SK-N-SH treated with all-trans-retinoic acid at 6 μM for 48 hours (cell line): Measurements from ENCODE around the gene GMNC.

ENCODE experiments used
- BACH2 ChIP-seq: fragments of 250-450 bp; sonication (Bioruptor Pico); IDR thresholded peaks from 2 replicates; pipeline ENCODE4 v1.9.0; 2021; ENCODE audit warnings: mild to moderate bottlenecking, borderline replicate concordance
- CSDC2 ChIP-seq: fragments of 250-450 bp; sonication (Bioruptor Pico); IDR thresholded peaks from 2 replicates; pipeline ENCODE4 v1.5.0; 2020; ENCODE audit warnings: mild to moderate bottlenecking, moderate library complexity
- PATZ1 ChIP-seq: fragments of 250-450 bp; sonication (Bioruptor Pico); IDR thresholded peaks from 2 replicates; pipeline ENCODE4 v1.8.0; 2020; ENCODE audit warnings: mild to moderate bottlenecking, moderate library complexity, borderline replicate concordance
- PPARA ChIP-seq: fragments of 250-450 bp; sonication (Bioruptor Pico); IDR thresholded peaks from 2 replicates; pipeline ENCODE4 v1.5.0; 2020; ENCODE audit warnings: mild to moderate bottlenecking, borderline replicate concordance
- TCF4 ChIP-seq: fragments of 250-450 bp; sonication (Bioruptor Pico); IDR thresholded peaks from 2 replicates; pipeline ENCODE4 v1.8.0; 2021; ENCODE audit warnings: mild to moderate bottlenecking, moderate library complexity, borderline replicate concordance
- ZC3H10 ChIP-seq: fragments of 250-450 bp; sonication (Bioruptor Pico); IDR thresholded peaks from 2 replicates; pipeline ENCODE4 v1.5.1; 2021; ENCODE audit warnings: mild to moderate bottlenecking, moderate library complexity
- ZFP3 ChIP-seq: fragments of 250-450 bp; sonication (Bioruptor Pico); IDR thresholded peaks from 2 replicates; pipeline ENCODE4 v1.5.0; 2020; ENCODE audit warnings: mild to moderate bottlenecking, moderate library complexity
- ZFP30 ChIP-seq: fragments of 450-650 bp; formaldehyde crosslinking; IDR thresholded peaks from 2 replicates; pipeline ENCODE4 v1.5.0; 2022; ENCODE audit warnings: mild to moderate bottlenecking, moderate library complexity
- ZNF565 ChIP-seq: fragments of 450-650 bp; formaldehyde crosslinking; conservative IDR thresholded peaks from 2 replicates; pipeline ENCODE4 v1.5.0; 2020; ENCODE audit warnings: low read depth, mild to moderate bottlenecking, moderate library complexity
- ZNF8 ChIP-seq: fragments of 450-650 bp; formaldehyde crosslinking; IDR thresholded peaks from 2 replicates; pipeline ENCODE4 v1.5.0; 2020; ENCODE audit warnings: mild to moderate bottlenecking, moderate library complexity
- TF ChIP-seq, protein P1 (sequence below): fragments of 250-450 bp; sonication (Bioruptor Pico); IDR thresholded peaks from 2 replicates; pipeline ENCODE4 v1.5.1; 2021; ENCODE audit warnings: mild to moderate bottlenecking, moderate library complexity

- TF ChIP-seq ZC3H10 (CRISPR knock-in tag): no peak
- TF ChIP-seq ZNF8 (CRISPR knock-in tag): no peak
- no peak for TF ChIP-seq ZFP3
- no peak for TF ChIP-seq CSDC2
- TF ChIP-seq PATZ1 (CRISPR knock-in tag): no peak
- TF ChIP-seq, protein P1, sequence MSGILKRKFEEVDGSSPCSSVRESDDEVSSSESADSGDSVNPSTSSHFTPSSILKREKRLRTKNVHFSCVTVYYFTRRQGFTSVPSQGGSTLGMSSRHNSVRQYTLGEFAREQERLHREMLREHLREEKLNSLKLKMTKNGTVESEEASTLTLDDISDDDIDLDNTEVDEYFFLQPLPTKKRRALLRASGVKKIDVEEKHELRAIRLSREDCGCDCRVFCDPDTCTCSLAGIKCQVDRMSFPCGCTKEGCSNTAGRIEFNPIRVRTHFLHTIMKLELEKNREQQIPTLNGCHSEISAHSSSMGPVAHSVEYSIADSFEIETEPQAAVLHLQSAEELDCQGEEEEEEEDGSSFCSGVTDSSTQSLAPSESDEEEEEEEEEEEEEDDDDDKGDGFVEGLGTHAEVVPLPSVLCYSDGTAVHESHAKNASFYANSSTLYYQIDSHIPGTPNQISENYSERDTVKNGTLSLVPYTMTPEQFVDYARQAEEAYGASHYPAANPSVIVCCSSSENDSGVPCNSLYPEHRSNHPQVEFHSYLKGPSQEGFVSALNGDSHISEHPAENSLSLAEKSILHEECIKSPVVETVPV (CRISPR knock-in tag): no peak
- no peak for TF ChIP-seq TCF4 (CRISPR knock-in tag)
- no peak for TF ChIP-seq ZNF565 (CRISPR knock-in tag)
- TF ChIP-seq ZFP30 (CRISPR knock-in tag): no peak
- TF ChIP-seq BACH2: no peak
- TF ChIP-seq PPARA (CRISPR knock-in tag): no peak
Measured at GRCh38 chr3:190862209-190863118, at the start of gene GMNC.
